Endodermal cell (in vitro differentiated cells): ENCODE measurements around the gene MAPKAPK3. TPM values are rescaled to one million over a fixed set of nuclear protein-coding genes. Genes with fewer than 3 reads are reported as not detected.

Experiments used
- DNase-seq: peaks from one replicate; pipeline ENCODE4 v3.0.0-alpha.2; 2017
- H3K27ac ChIP-seq: 2 replicates; pipeline ENCODE4 v1.5.1; 2013; ENCODE audit warnings: mild to moderate bottlenecking, low read depth, low read length, moderate library complexity
- H3K27me3 ChIP-seq: 2 replicates; pipeline ENCODE4 v1.6.1; 2013; ENCODE audit warnings: mild to moderate bottlenecking, low read length, moderate library complexity; ENCODE audit not compliant: insufficient read depth, control insufficient read depth, poor library complexity, severe bottlenecking
- H3K36me3 ChIP-seq: 2 replicates; pipeline ENCODE4 v1.7.0; 2013; ENCODE audit warnings: mild to moderate bottlenecking, low read length, moderate library complexity; ENCODE audit not compliant: control insufficient read depth, insufficient read depth
- H3K4me1 ChIP-seq: one replicate; pipeline ENCODE4 v1.7.0; 2013; ENCODE audit warnings: low read length; ENCODE audit not compliant: control insufficient read depth, insufficient read depth
- H3K4me3 ChIP-seq: 2 replicates; pipeline ENCODE4 v1.5.1; 2013; ENCODE audit warnings: mild to moderate bottlenecking, low read length, moderate library complexity
- H3K9ac ChIP-seq: 2 replicates; pipeline ENCODE4 v1.6.1; 2013; ENCODE audit warnings: mild to moderate bottlenecking, low read length, moderate library complexity; ENCODE audit not compliant: poor library complexity, severe bottlenecking; ENCODE audit errors: extremely low read depth
- H3K9me3 ChIP-seq: 2 replicates; pipeline ENCODE4 v1.6.1; 2013; ENCODE audit warnings: mild to moderate bottlenecking, low read length, moderate library complexity; ENCODE audit not compliant: control insufficient read depth
- H3K27ac Mint-ChIP-seq: 2 replicates; pipeline ENCODE4 v1.8.0; 2020; ENCODE audit warnings: mixed read lengths
- H3K27me3 Mint-ChIP-seq: 2 replicates; pipeline ENCODE4 v1.8.0; 2021; ENCODE audit warnings: mild to moderate bottlenecking, mixed read lengths; ENCODE audit not compliant: insufficient read depth
- H3K36me3 Mint-ChIP-seq: 2 replicates; pipeline ENCODE4 v1.8.0; 2020; ENCODE audit warnings: low read depth, mixed read lengths
- H3K4me1 Mint-ChIP-seq: 2 replicates; pipeline ENCODE4 v1.8.0; 2020; ENCODE audit warnings: mixed read lengths
- H3K4me3 Mint-ChIP-seq: 2 replicates; pipeline ENCODE4 v1.8.0; 2020; ENCODE audit warnings: mild to moderate bottlenecking, moderate library complexity, mixed read lengths
- H3K9me3 Mint-ChIP-seq: 2 replicates; pipeline ENCODE4 v1.8.0; 2020; ENCODE audit warnings: mild to moderate bottlenecking, mixed read lengths
- WGBS, 2 experiments: methylation state at CpG; one replicate each; pipeline versions ENCODE4 v1.1.5 to v1.1.7; 2013; ENCODE audit warnings: missing lambda C conversion rate in 2 of 2, mixed read lengths in 1 of 2; ENCODE audit not compliant: insufficient coverage in 1 of 2, insufficient read length in 1 of 2; 5-methylcytosine and 5-hydroxymethylcytosine counted together
- total RNA-seq, 2 donors: library from RNA; stranded (reverse); fragmentation: NEBNext Ultra II Directional in 1 of 2; extraction: Animal tissue kit (Norgen Biotek cat#: 25700) in 1 of 2; gene quantifications; 2 replicates in 1 of 2; 3 replicates in 1 of 2; pipeline ENCODE4 v1.2.1, GENCODE V29; 2021
- TF ChIP-seq, protein P1 (sequence below): fragments of 200-600 bp; sonication (generic); conservative IDR thresholded peaks from 2 replicates; pipeline ENCODE4 v1.5.0; 2021; ENCODE audit warnings: antibody characterized with exemption, mild to moderate bottlenecking

MAPKAPK3 gene
- total RNA-seq, 2 donors from 2014 or later, result 37.2 to 39.7 TPM

- Mint-ChIP-seq H3K9me3 (no peaks in the 10 kb centered on the region), H3K27ac (no peak overlapping the region), H3K4me3 (no peak overlapping the region), H3K4me1 (no peaks in the 10 kb centered on the region), H3K27me3 (peaks cover 5% of the 10 kb centered on the region), H3K36me3 (no peaks in the 10 kb centered on the region)
- TF ChIP-seq, protein P1, sequence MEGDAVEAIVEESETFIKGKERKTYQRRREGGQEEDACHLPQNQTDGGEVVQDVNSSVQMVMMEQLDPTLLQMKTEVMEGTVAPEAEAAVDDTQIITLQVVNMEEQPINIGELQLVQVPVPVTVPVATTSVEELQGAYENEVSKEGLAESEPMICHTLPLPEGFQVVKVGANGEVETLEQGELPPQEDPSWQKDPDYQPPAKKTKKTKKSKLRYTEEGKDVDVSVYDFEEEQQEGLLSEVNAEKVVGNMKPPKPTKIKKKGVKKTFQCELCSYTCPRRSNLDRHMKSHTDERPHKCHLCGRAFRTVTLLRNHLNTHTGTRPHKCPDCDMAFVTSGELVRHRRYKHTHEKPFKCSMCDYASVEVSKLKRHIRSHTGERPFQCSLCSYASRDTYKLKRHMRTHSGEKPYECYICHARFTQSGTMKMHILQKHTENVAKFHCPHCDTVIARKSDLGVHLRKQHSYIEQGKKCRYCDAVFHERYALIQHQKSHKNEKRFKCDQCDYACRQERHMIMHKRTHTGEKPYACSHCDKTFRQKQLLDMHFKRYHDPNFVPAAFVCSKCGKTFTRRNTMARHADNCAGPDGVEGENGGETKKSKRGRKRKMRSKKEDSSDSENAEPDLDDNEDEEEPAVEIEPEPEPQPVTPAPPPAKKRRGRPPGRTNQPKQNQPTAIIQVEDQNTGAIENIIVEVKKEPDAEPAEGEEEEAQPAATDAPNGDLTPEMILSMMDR, result no peak
- DNase-seq, result no peak
- WGBS, 2 experiments, result 94 to 95% methylated on average over 2 to 4 of the region's 4 CpGs
- no peak overlapping the region for H3K27ac ChIP-seq
- no peaks in the 10 kb centered on the region for H3K27me3 ChIP-seq
- H3K9me3 ChIP-seq, result no peaks in the 10 kb centered on the region
- H3K36me3 ChIP-seq, result no peaks in the 10 kb centered on the region
- no peak overlapping the region for H3K9ac ChIP-seq
- peaks cover 2% of the 10 kb centered on the region for H3K4me1 ChIP-seq
- H3K4me3 ChIP-seq, result no peak overlapping the region
Observed at GRCh38 chr3:50588759-50589433, 28.1 kb upstream of the MAPKAPK3 start.

GRCh38 chr3:50591196-50591741, 25.7 kb upstream of the MAPKAPK3 start:
- TF ChIP-seq, protein P1, result no peak
- Histone ChIP-seq H3K9ac (no peak overlapping the region), H3K27ac (no peak overlapping the region), H3K36me3 (no peaks in the 10 kb centered on the region), H3K9me3 (no peaks in the 10 kb centered on the region), H3K4me3 (no peak overlapping the region), H3K4me1 (no peaks in the 10 kb centered on the region), H3K27me3 (no peaks in the 10 kb centered on the region)
- H3K27me3 Mint-ChIP-seq, result peaks cover 5% of the 10 kb centered on the region
- no peaks in the 10 kb centered on the region for H3K4me1 Mint-ChIP-seq
- no peak for DNase-seq
- no peak overlapping the region for H3K27ac Mint-ChIP-seq
- no peaks in the 10 kb centered on the region for H3K36me3 Mint-ChIP-seq
- WGBS, 2 experiments, result 74 to 88% methylated on average over 3 to 9 of the region's 9 CpGs
- no peaks in the 10 kb centered on the region for H3K9me3 Mint-ChIP-seq
- no peak overlapping the region for H3K4me3 Mint-ChIP-seq

- H3K27ac Mint-ChIP-seq, result no peak overlapping the region
- no peaks in the 10 kb centered on the region for H3K9me3 Mint-ChIP-seq
Observed at GRCh38 chr3:50592568-50592967, 24.4 kb upstream of the MAPKAPK3 start.

More at GRCh38 chr3:50592568-50592967, 24.4 kb upstream of the MAPKAPK3 start:
- no peak for DNase-seq
- no peaks in the 10 kb centered on the region for H3K9me3 ChIP-seq
- Mint-ChIP-seq H3K27me3 (peaks cover 4% of the 10 kb centered on the region), H3K4me1 (no peaks in the 10 kb centered on the region), H3K4me3 (no peak overlapping the region), H3K36me3 (no peaks in the 10 kb centered on the region)
- H3K27me3 ChIP-seq, result no peaks in the 10 kb centered on the region
- H3K36me3 ChIP-seq, result no peaks in the 10 kb centered on the region
- TF ChIP-seq, protein P1, result no peak
- no peak overlapping the region for H3K4me3 ChIP-seq
- no peak overlapping the region for H3K27ac ChIP-seq
- 78 to 93% methylated on average over 3 to 5 of the region's 5 CpGs for WGBS, 2 experiments
- H3K9ac ChIP-seq, result no peak overlapping the region
- no peaks in the 10 kb centered on the region for H3K4me1 ChIP-seq
